ES-I3 (cell line): ENCODE measurements around the gene INHBB.
"Not testable (repeated sequence)": the region's sequence is repeated elsewhere in the genome, so short reads cannot be mapped to it uniquely, and the experiment has no call there.

ENCODE experiments used
- H3K36me3 ChIP-seq: 2 replicates; pipeline ENCODE4 v1.6.1; 2013; ENCODE audit warnings: mild to moderate bottlenecking, low read length, control low read depth, moderate library complexity; ENCODE audit not compliant: insufficient read depth
- H3K4me1 ChIP-seq: 2 replicates; pipeline ENCODE4 v1.6.1; 2013; ENCODE audit warnings: mild to moderate bottlenecking, control low read depth, low read length; ENCODE audit not compliant: insufficient read depth
- H3K9ac ChIP-seq: 2 replicates; pipeline ENCODE4 v1.6.1; 2013; ENCODE audit warnings: low read depth, mild to moderate bottlenecking, low read length, moderate library complexity
- H3K9me3 ChIP-seq: 2 replicates; pipeline ENCODE4 v1.6.1; 2013; ENCODE audit warnings: mild to moderate bottlenecking, low read length, moderate library complexity; ENCODE audit not compliant: control insufficient read depth, insufficient read depth

INHBB gene

GRCh38 chr2:120381192-120381591 is 35.3 kb downstream of the INHBB start:
- no peaks in the 10 kb centered on the region for H3K9me3 ChIP-seq
- H3K9ac ChIP-seq = no peak overlapping the region
- peaks cover 16% of the 10 kb centered on the region for H3K4me1 ChIP-seq
- no peaks in the 10 kb centered on the region for H3K36me3 ChIP-seq

- H3K9ac ChIP-seq = no peak overlapping the region
- peaks cover 16% of the 10 kb centered on the region for H3K4me1 ChIP-seq
- no peaks in the 10 kb centered on the region for H3K9me3 ChIP-seq
- no peaks in the 10 kb centered on the region for H3K36me3 ChIP-seq
Observed at GRCh38 chr2:120381661-120382060, 35.7 kb downstream of the INHBB start.

GRCh38 chr2:120382541-120383144 is 36.7 kb downstream of the INHBB start:
- H3K4me1 ChIP-seq = peaks cover 16% of the 10 kb centered on the region
- H3K36me3 ChIP-seq = no peaks in the 10 kb centered on the region
- no peaks in the 10 kb centered on the region for H3K9me3 ChIP-seq
- no peak overlapping the region for H3K9ac ChIP-seq

- Histone ChIP-seq H3K9me3 (no peaks in the 10 kb centered on the region), H3K36me3 (no peaks in the 10 kb centered on the region), H3K9ac (no peak overlapping the region), H3K4me1 (peaks cover 16% of the 10 kb centered on the region)
Observed at GRCh38 chr2:120383191-120383590, 37.3 kb downstream of the INHBB start.

GRCh38 chr2:120383631-120384340 is 37.9 kb downstream of the INHBB start:
- Histone ChIP-seq H3K9ac (no peak overlapping the region), H3K9me3 (no peaks in the 10 kb centered on the region), H3K36me3 (no peaks in the 10 kb centered on the region), H3K4me1 (peaks cover 16% of the 10 kb centered on the region)

GRCh38 chr2:120384486-120385354 is 38.8 kb downstream of the INHBB start:
- Histone ChIP-seq H3K36me3 (no peaks in the 10 kb centered on the region), H3K9ac (no peak overlapping the region), H3K4me1 (peaks cover 16% of the 10 kb centered on the region), H3K9me3 (no peaks in the 10 kb centered on the region)

- Histone ChIP-seq H3K36me3 (no peaks in the 10 kb centered on the region), H3K9me3 (no peaks in the 10 kb centered on the region), H3K9ac (no peak overlapping the region), H3K4me1 (peaks cover 16% of the 10 kb centered on the region)
Observed at GRCh38 chr2:120385355-120386127, 39.6 kb downstream of the INHBB start.

GRCh38 chr2:120388222-120389035 is 42.5 kb downstream of the INHBB start:
- Histone ChIP-seq H3K9ac (no peak overlapping the region), H3K36me3 (no peaks in the 10 kb centered on the region), H3K4me1 (peaks cover 16% of the 10 kb centered on the region), H3K9me3 (no peaks in the 10 kb centered on the region)

GRCh38 chr2:120389036-120389391 is 43.1 kb downstream of the INHBB start:
- peaks cover 10% of the 10 kb centered on the region for H3K4me1 ChIP-seq

GRCh38 chr2:120390381-120391055 is 44.6 kb downstream of the INHBB start:
- Histone ChIP-seq H3K9ac (no peak overlapping the region), H3K9me3 (no peaks in the 10 kb centered on the region), H3K4me1 (peaks cover 2% of the 10 kb centered on the region; the same call in 1 of the 2 replicates), H3K36me3 (no peaks in the 10 kb centered on the region)

More at GRCh38 chr2:120389036-120389391, 43.1 kb downstream of the INHBB start:
- Histone ChIP-seq H3K9me3 (no peaks in the 10 kb centered on the region), H3K36me3 (no peaks in the 10 kb centered on the region), H3K9ac (no peak overlapping the region)

- not testable (repeated sequence) for H3K9ac ChIP-seq, H3K9me3 ChIP-seq, H3K36me3 ChIP-seq
- peaks cover 10% of the 10 kb centered on the region; the same call in 1 of the 2 replicates for H3K4me1 ChIP-seq
Observed at GRCh38 chr2:120391382-120391781, 45.4 kb downstream of the INHBB start.

- Histone ChIP-seq H3K9ac (no peak overlapping the region), H3K36me3 (no peaks in the 10 kb centered on the region), H3K9me3 (no peaks in the 10 kb centered on the region), H3K4me1 (peaks cover 11% of the 10 kb centered on the region; the same call in 1 of the 2 replicates)
Observed at GRCh38 chr2:120391911-120392665, 46.2 kb downstream of the INHBB start.
